GM12891 (cell line): ENCODE results near the gene ABCG1.

Experiments
- PAX5 ChIP-seq: IDR thresholded peaks from 2 replicates; pipeline ENCODE4 v1.6.1; 2011; ENCODE audit warnings: low read length, moderate library complexity, mild to moderate bottlenecking; ENCODE audit not compliant: insufficient read depth, severe bottlenecking
- POLR2A ChIP-seq: IDR thresholded peaks from 2 replicates; pipeline ENCODE4 v1.6.1; 2011; ENCODE audit warnings: low read depth, low read length, control low read depth
- POLR2AphosphoS5 ChIP-seq: IDR thresholded peaks from 2 replicates; pipeline ENCODE4 v1.6.1; 2011; ENCODE audit warnings: low read depth, low read length, control low read depth
- POU2F2 ChIP-seq: IDR thresholded peaks from 2 replicates; pipeline ENCODE4 v1.6.1; 2011; ENCODE audit warnings: low read depth, mild to moderate bottlenecking, control low read depth, low read length, moderate library complexity
- SPI1 ChIP-seq: IDR thresholded peaks from 2 replicates; pipeline ENCODE4 v1.6.1; 2011; ENCODE audit warnings: low read depth, low read length, control low read depth
- TAF1 ChIP-seq: IDR thresholded peaks from 2 replicates; pipeline ENCODE4 v1.6.1; 2011; ENCODE audit warnings: low read depth, low read length, control low read depth

GRCh38 chr21:42317341-42317741 is 98.4 kb downstream of the ABCG1 start:
- TF ChIP-seq POLR2AphosphoS5 (no peak), POLR2A (no peak), SPI1 (no peak), TAF1 (no peak), POU2F2 (no peak), PAX5 (no peak)
